ENCODE measurements around the gene DEDD2. TPM values are rescaled to one million over a fixed set of nuclear protein-coding genes. Genes with fewer than 3 reads are reported as not detected.

DEDD2 gene
- total and polyA plus RNA-seq, 7 donors = 28.5 to 87.6 (median 41.3) TPM

GRCh38 chr19:42232435-42232834 lies 15.0 kb upstream of the DEDD2 start:
- H3K27ac ChIP-seq = no peak overlapping the region
- TF ChIP-seq, protein P1, sequence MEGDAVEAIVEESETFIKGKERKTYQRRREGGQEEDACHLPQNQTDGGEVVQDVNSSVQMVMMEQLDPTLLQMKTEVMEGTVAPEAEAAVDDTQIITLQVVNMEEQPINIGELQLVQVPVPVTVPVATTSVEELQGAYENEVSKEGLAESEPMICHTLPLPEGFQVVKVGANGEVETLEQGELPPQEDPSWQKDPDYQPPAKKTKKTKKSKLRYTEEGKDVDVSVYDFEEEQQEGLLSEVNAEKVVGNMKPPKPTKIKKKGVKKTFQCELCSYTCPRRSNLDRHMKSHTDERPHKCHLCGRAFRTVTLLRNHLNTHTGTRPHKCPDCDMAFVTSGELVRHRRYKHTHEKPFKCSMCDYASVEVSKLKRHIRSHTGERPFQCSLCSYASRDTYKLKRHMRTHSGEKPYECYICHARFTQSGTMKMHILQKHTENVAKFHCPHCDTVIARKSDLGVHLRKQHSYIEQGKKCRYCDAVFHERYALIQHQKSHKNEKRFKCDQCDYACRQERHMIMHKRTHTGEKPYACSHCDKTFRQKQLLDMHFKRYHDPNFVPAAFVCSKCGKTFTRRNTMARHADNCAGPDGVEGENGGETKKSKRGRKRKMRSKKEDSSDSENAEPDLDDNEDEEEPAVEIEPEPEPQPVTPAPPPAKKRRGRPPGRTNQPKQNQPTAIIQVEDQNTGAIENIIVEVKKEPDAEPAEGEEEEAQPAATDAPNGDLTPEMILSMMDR (IDR thresholded peaks at IDR 0.05) = no peak
- TF ChIP-seq POLR2AphosphoS5 (IDR thresholded peaks at IDR 0.05) (no peak), EP300 (IDR thresholded peaks at IDR 0.05) (no peak), POLR2A (IDR thresholded peaks at IDR 0.05) (no peak)
- peaks cover 24 to 99% (median 52%) of the 10 kb centered on the region in 4 donors for H3K36me3 ChIP-seq
- 93 to 95% methylated on average over 10 of the region's 10 CpGs for WGBS, 2 donors
- H3K4me1 ChIP-seq = peaks cover 0 to 12% (median 0%) of the 10 kb centered on the region in 4 donors
- no peaks in the 10 kb centered on the region for H3K9me3 ChIP-seq
- intact Hi-C loops (cut with DNase I) = no loop called here
- no peaks in the 10 kb centered on the region for H3K27me3 ChIP-seq
- H3K4me3 ChIP-seq = no peak overlapping the region
- no peak for DNase-seq

DNA sequence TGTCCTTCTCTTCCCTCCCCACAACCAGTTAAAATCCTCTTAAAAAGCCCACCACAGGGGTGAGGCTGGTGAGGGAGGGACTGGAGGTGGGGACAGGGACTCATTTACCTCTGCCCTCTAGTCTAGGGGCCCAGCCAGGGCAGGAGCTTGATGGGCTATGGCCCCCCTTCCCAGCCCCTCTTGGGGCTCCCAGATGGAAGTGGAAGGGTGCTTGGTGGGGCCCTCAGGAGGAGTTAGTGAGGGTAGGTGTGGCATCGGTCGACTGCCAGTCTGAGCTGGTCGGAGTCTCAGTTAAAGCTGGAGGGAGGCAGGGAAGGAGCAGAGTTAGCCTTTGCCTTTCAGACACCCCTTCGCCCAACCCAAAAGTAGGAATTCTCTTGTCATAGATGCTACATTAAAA lies 13.1 kb upstream of the DEDD2 start:
- Histone ChIP-seq H3K36me3 (peaks cover 33 to 99% (median 54%) of the 10 kb centered on the region in 4 donors), H3K27ac (no peak overlapping the region), H3K9me3 (no peaks in the 10 kb centered on the region), H3K27me3 (no peaks in the 10 kb centered on the region), H3K4me3 (no peak overlapping the region), H3K4me1 (peaks cover 0 to 12% (median 0%) of the 10 kb centered on the region in 4 donors)
- DNase-seq = no peak
- no peak for TF ChIP-seq POLR2A (IDR thresholded peaks at IDR 0.05)
- TF ChIP-seq, protein P1 (IDR thresholded peaks at IDR 0.05) = no peak
- TF ChIP-seq EP300 (IDR thresholded peaks at IDR 0.05) = no peak
- no peak for TF ChIP-seq POLR2AphosphoS5 (IDR thresholded peaks at IDR 0.05)
- WGBS, 2 donors = 80 to 81% methylated on average over 4 of the region's 4 CpGs
- intact Hi-C loops (cut with DNase I) = no loop called here

- H3K4me3 ChIP-seq = no peak overlapping the region
- DNase-seq = no peak
- H3K9me3 ChIP-seq = no peaks in the 10 kb centered on the region
- no peaks in the 10 kb centered on the region for H3K27me3 ChIP-seq
- no peak overlapping the region for H3K27ac ChIP-seq
- TF ChIP-seq POLR2A (IDR thresholded peaks at IDR 0.05) = no peak
- no peak for TF ChIP-seq EP300 (IDR thresholded peaks at IDR 0.05)
- TF ChIP-seq POLR2AphosphoS5 (IDR thresholded peaks at IDR 0.05) = no peak
- TF ChIP-seq, protein P1 (IDR thresholded peaks at IDR 0.05) = no peak
- peaks cover 0 to 12% (median 0%) of the 10 kb centered on the region in 4 donors for H3K4me1 ChIP-seq
- 68 to 72% methylated on average over 8 of the region's 8 CpGs for whole genome bisulfite sequencing, 2 donors
- intact Hi-C loops (cut with DNase I) = no loop called here
- H3K36me3 ChIP-seq = peaks cover 40 to 99% (median 53%) of the 10 kb centered on the region in 4 donors
Observed at GRCh38 chr19:42229855-42230351, 12.4 kb upstream of the DEDD2 start.

GRCh38 chr19:42229301-42229854 lies 11.9 kb upstream of the DEDD2 start:
- Histone ChIP-seq H3K4me1 (peaks cover 0 to 12% (median 0%) of the 10 kb centered on the region in 4 donors), H3K27ac (no peak overlapping the region), H3K36me3 (peaks cover 40 to 99% (median 53%) of the 10 kb centered on the region in 4 donors), H3K27me3 (no peaks in the 10 kb centered on the region), H3K4me3 (no peak overlapping the region), H3K9me3 (no peaks in the 10 kb centered on the region)
- intact Hi-C loops (cut with DNase I) = no loop called here
- 82 to 85% methylated on average over 4 of the region's 4 CpGs for WGBS, 2 donors
- TF ChIP-seq, protein P1 (IDR thresholded peaks at IDR 0.05) = no peak
- no peak for TF ChIP-seq POLR2AphosphoS5 (IDR thresholded peaks at IDR 0.05)
- TF ChIP-seq EP300 (IDR thresholded peaks at IDR 0.05) = no peak
- no peak for TF ChIP-seq POLR2A (IDR thresholded peaks at IDR 0.05)
- DNase-seq = no peak
